GM12891 (cell line): ENCODE data around the gene OTUD5.

ENCODE experiments used
- PAX5 ChIP-seq: IDR thresholded peaks from 2 replicates; pipeline ENCODE4 v1.6.1; 2011; ENCODE audit warnings: low read length, moderate library complexity, mild to moderate bottlenecking; ENCODE audit not compliant: insufficient read depth, severe bottlenecking
- POLR2A ChIP-seq: IDR thresholded peaks from 2 replicates; pipeline ENCODE4 v1.6.1; 2011; ENCODE audit warnings: low read depth, low read length, control low read depth
- POLR2AphosphoS5 ChIP-seq: IDR thresholded peaks from 2 replicates; pipeline ENCODE4 v1.6.1; 2011; ENCODE audit warnings: low read depth, low read length, control low read depth
- POU2F2 ChIP-seq: IDR thresholded peaks from 2 replicates; pipeline ENCODE4 v1.6.1; 2011; ENCODE audit warnings: low read depth, mild to moderate bottlenecking, control low read depth, low read length, moderate library complexity
- SPI1 ChIP-seq: IDR thresholded peaks from 2 replicates; pipeline ENCODE4 v1.6.1; 2011; ENCODE audit warnings: low read depth, low read length, control low read depth
- TAF1 ChIP-seq: IDR thresholded peaks from 2 replicates; pipeline ENCODE4 v1.6.1; 2011; ENCODE audit warnings: low read depth, low read length, control low read depth

DNA sequence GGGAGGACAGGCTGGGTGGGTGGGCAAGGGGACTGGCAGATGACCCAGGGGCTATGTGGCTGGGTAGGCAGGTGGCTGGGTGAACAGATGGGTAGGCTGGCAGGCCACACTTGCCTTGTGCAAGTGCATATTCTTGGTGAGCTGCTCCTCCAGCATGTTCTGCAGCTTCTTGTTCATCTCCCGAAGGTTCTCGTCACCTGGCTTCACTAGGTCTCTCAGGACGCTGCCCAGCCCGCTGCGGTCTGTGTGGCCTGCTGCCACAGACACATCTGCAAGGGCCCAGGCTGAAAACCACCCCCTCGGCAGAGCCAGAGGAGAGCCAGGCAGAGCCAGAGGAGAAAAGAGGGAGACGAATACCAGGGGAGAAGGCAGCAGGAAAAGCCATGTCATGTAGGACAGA lies 17.6 kb upstream of the OTUD5 start:
- TF ChIP-seq POLR2AphosphoS5 (no peak), SPI1 (no peak), POLR2A (no peak), TAF1 (no peak), POU2F2 (no peak), PAX5 (no peak)
